HG03521 (cell line): ENCODE data around the gene ONECUT1.

Experiments used
- ATAC-seq: cut with Tn5 transposase; IDR thresholded peaks from one replicate; pipeline ENCODE4 v1.9.1; 2021; ENCODE audit warnings: mild to moderate bottlenecking, moderate library complexity; ENCODE audit not compliant: unreplicated experiment

Gene ONECUT1

GRCh38 chr15:52733696-52734255 lies 56.4 kb downstream of the ONECUT1 start:
- no peak for ATAC-seq

GRCh38 chr15:52733088-52733487 lies 57.0 kb downstream of the ONECUT1 start:
- no peak for ATAC-seq

DNA sequence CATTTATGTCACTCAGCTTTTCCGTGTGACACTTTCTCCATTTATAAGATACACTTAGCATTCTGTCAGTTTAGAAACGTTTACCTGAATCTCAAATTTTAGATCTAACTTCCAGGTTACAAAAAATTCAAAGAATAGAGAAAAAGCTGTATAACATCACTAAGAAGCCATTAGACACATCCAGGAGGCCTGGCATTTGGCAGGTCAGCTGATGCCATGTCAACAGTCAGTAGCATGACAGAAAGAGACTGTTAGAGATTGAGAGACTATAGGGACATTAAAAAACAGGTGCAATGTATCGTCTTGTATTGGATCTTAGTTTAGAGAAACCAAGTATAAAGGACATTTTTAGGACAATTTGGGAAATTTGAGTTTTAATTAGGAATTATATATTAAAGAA lies 57.6 kb downstream of the ONECUT1 start:
- no peak for ATAC-seq

DNA sequence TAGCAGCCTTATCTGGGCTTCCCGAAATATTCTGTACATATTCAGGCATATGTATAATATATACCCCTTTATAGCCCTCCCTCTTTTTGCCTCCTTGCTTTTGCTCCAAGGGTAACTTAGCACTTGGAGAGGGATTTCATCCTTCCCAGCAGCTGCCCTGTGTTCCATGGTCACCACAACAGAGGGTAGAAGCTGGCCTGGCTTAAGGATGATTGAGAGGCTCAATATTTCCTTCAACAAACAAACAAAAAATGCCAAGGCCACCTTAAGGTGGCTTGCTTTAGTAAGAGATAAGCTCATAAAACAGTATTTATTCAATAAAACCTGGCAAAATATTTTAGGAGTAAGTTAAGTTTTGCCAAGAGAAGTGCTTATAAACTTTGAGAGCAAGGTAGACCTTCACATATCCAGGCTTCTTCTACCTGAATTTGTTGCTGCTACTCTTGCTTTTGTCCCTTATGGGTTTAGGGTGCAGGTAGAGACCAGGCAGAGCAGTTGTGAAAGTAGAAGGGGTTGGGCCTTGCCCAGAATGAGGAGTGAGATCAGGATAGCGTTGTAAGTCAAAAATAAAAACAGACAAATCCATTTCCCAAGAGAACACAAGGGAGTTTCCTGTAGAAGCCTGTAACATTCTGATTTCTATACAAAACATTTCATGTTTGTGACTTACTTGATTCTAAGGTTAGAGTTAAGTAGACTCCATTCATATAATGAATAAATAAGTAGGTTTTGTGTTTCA lies 58.2 kb downstream of the ONECUT1 start:
- no peak for ATAC-seq

GRCh38 chr15:52731004-52731403 lies 59.1 kb downstream of the ONECUT1 start:
- ATAC-seq: no peak

GRCh38 chr15:52730594-52730993 lies 59.5 kb downstream of the ONECUT1 start:
- no peak for ATAC-seq

GRCh38 chr15:52730173-52730572 lies 60.0 kb downstream of the ONECUT1 start:
- ATAC-seq: peak; percentile 56

DNA sequence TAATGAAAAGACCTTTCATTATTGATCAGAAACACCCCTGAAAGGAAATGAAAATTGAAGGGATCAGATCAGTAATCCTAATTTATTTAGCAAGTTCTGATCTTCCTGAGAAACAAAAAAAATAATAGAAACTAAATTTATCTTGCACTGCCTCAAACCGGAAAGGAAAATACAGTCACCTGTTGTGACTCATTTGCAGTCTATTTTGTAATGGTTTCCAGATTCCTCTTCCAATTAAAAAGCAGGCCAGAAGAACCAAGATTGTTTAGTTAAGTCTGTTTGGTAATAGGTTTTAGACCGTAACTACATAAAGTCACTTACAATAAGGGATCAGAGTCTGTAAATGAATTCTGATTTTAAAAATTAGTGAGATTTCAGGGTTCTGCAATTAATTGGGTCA lies 61.2 kb downstream of the ONECUT1 start:
- no peak for ATAC-seq

DNA sequence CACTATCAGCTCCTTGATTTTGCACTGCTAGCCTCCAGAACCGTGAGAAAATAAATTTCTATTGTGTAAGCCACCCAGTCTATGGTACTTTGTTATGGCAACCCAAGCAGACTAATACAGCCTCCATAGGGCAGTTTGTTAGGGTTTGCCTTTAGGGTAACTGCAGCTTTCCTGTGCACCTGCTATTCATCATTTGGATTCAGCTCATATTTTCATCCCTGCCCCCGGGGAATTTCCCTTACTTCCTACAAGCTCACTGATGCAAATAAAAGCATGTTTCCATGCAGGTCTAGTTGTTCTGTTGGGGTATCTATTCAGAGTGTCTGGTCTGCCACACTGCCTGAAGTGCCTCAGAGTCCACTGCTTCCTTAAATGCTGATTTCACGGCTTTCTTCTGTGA lies 62.3 kb downstream of the ONECUT1 start:
- ATAC-seq: no peak

GRCh38 chr15:52726195-52726594 lies 63.9 kb downstream of the ONECUT1 start:
- ATAC-seq: no peak

DNA sequence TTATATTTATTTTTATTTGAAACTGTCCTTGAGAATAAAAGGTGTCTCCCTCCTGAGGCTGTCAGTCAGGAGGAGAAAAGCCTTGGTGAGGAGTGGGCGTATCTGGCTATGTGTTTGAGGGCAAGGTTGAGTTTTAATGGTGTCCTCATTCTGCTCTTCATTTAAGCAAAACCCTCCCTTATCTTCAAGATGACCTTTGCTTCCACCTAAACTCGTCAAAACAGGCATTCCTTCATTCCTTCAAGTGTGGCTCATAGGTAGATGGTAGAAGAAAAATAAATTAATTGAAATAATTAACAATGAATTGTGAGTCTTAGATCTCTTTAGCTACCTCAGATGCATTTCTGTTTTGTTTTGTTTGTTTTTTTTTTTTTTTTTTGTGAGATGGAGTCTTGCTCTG lies 71.6 kb downstream of the ONECUT1 start:
- no peak for ATAC-seq

- no peak for ATAC-seq
These were observed 72.2 kb downstream of the ONECUT1 start for GRCh38 chr15:52717924-52718323.

- no peak for ATAC-seq
These were observed 72.7 kb downstream of the ONECUT1 start for GRCh38 chr15:52717481-52717880.

DNA sequence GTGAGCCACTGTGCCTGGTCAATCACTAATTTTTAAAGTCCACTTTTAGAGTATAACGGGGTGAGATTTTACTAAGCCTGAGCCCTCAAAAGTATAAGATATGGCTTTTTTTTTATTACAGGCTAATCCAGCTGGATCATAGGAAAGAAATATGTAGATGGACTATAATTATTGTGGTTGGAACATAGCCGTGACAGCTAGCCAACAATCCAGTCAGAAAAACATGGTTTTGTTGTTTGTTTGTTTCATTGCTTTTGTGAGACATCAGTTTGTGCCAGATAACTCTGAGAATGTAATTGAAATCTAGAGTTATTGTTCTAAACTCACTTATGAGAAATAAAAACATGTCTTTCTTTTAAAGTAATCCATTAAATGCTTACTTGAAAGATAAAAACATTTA lies 73.6 kb downstream of the ONECUT1 start:
- ATAC-seq: no peak

DNA sequence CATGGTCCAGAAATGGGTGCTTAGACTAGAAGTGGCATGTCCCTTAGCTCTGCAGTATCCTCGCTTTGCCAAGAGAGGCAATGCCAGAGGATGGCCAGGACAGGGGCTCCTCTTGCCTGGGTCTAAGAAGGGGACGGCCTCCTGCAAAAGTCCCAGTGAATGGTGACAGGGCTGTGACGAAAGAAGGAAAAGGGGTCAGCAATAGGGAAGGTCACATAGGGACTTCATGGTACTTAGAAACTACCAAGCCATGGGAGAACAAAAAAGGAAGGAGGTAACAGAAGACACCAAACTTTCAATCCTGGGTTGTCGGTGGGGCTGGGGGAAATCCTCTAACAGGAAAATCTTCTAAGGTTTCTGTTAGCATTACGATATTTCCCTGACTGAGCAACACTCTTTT lies 74.7 kb downstream of the ONECUT1 start:
- no peak for ATAC-seq

- ATAC-seq: no peak
These were observed 75.2 kb downstream of the ONECUT1 start for GRCh38 chr15:52714968-52715367.

DNA sequence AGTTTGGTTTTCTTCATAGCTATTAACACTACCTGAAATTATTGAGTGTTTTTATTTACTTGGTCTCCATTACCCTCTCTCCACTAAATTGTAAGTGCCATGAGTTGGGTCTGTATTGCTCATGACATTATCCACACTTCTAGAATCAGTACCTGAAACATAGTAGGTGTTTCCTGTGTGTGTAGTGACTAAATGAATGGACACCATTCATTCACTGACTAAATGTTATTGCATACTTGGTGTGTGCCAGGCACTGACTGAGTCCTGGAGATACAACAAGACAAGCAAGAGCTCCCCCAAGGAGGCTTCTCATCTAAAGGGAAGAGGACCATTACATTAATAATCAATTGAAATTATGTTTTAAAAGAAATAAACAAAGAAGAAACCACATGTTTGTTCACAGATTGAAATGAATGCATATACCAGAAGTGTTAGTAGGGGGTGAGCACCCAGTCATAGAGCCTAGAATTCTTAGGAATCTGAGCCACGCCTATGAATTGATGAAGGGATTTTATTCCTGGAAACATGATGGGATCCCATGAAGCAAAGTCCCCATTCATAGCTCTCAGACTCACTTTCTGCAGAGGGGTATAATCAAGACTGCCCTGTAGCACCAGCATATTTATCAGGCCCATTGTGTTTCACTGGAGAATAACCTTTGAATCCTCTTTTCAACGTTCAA lies 79.3 kb downstream of the ONECUT1 start:
- ATAC-seq: no peak

DNA sequence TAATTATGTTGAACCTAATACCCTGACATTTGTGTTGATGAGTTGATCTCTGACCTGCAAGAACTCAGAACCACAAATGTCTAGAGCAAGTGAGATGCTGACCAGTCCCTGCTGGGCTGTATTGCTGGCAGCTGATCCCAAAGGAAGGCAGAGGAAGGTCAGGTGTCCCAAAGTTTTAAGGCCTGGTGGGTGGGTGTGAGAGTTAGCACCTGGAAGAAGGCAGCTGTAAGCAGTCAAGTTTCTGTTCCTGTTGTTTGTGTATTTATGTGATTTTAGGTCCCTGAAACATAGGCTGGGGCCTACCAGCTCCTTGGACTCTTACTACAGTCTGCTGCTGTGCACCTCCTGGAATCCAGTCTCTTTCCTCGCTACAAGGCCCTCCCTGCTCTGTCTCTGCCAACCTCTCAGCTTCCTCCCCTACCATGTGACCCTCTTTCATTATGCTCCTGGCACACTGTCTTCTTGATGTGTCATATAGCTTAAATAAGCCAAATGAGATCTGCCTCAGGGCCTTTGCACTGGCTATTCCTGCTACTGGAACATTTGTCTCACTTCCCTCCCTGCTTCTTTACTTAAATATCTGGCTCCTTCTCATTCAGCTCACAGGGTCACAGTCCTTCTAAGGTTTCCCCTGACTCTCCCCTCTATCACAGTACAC lies 80.0 kb downstream of the ONECUT1 start:
- ATAC-seq: peak; percentile 38

DNA sequence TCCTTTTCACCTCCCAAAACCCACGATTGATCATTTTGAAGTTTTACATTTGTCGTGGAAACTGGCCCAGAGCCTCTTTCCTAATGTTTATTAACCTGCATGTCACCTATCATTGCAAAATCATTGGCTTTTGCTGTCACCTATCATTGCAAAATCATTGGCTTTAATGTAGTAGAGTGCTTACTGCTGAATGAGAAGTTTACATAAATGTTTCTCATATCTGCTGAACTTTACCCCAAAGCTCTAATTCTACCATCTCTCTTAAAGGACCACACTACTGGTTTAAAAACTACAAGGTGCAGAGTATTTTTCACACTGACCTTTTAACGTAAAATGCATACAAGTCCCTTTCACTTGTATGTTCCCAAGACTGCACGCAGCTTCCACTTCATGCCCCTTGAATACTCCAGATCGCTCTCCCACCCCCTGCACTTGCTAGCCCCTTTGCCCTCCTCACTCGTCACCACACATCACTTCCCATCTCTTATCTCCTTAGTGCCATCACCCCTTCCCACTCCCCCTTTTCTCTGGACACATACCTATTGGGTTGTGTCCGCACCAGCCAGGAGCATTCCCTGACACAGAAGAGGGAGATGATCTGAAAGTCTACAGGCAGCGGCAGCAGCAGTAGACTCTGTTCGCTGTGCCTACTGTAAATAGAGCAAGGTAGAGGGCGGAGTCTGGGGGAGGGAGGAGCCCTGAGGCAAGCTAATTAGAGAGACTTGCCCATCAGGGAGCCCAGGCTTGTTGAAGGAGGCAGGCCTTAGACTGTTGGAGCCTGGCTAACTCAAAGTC lies 80.8 kb downstream of the ONECUT1 start:
- ATAC-seq: peak; percentile 77
